HG02852 (cell line): ENCODE measurements around the gene KRT9.

ENCODE experiments used
- ATAC-seq: cut with Tn5 transposase; IDR thresholded peaks from one replicate; pipeline ENCODE4 v1.9.1; 2021; ENCODE audit warnings: mild to moderate bottlenecking, moderate library complexity; ENCODE audit not compliant: unreplicated experiment

Gene KRT9

GRCh38 chr17:41516147-41516829 lies 55.6 kb downstream of the KRT9 start:
- no peak for ATAC-seq
